Skeletal muscle satellite cell (primary cell): ENCODE results near the gene PRDM12.
"Not testable (repeated sequence)": the region's sequence is repeated elsewhere in the genome, so short reads cannot be mapped to it uniquely, and the experiment has no call there.

ENCODE experiments used
- H3K27me3 ChIP-seq: 2 replicates; pipeline ENCODE4 v1.7.0; 2013; ENCODE audit warnings: low read length; ENCODE audit not compliant: control insufficient read depth, insufficient read depth
- H3K36me3 ChIP-seq: 2 replicates; pipeline ENCODE4 v1.7.0; 2013; ENCODE audit warnings: mild to moderate bottlenecking, control low read depth, low read length; ENCODE audit not compliant: insufficient read depth
- H3K4me1 ChIP-seq: 2 replicates; pipeline ENCODE4 v1.7.0; 2013; ENCODE audit warnings: low read length; ENCODE audit not compliant: control insufficient read depth, insufficient read depth
- H3K4me2 ChIP-seq: 2 replicates; pipeline ENCODE4 v1.7.0; 2013; ENCODE audit warnings: mild to moderate bottlenecking, low read length
- H3K4me3 ChIP-seq: 2 replicates; pipeline ENCODE4 v1.7.0; 2013; ENCODE audit warnings: low read length
- H3K9ac ChIP-seq: 2 replicates; pipeline ENCODE4 v1.7.0; 2013; ENCODE audit warnings: mild to moderate bottlenecking, low read depth, low read length, moderate library complexity
- H3K9me3 ChIP-seq: replicated peaks from 2 replicates; pipeline ENCODE4 v1.7.0; 2013; ENCODE audit warnings: mild to moderate bottlenecking, control low read depth, low read length

Gene PRDM12

GRCh38 chr9:130685945-130686344 lies 21.6 kb downstream of the PRDM12 start:
- H3K9me3 ChIP-seq, H3K27me3 ChIP-seq, H3K4me2 ChIP-seq, H3K36me3 ChIP-seq, H3K4me3 ChIP-seq, H3K9ac ChIP-seq: not testable (repeated sequence)
- H3K4me1 ChIP-seq = peaks cover 18% of the 10 kb centered on the region

- Histone ChIP-seq H3K4me2 (no peak overlapping the region), H3K36me3 (no peaks in the 10 kb centered on the region), H3K4me3 (no peak overlapping the region), H3K4me1 (peaks cover 8% of the 10 kb centered on the region), H3K9me3 (peaks cover 6% of the 10 kb centered on the region), H3K27me3 (no peaks in the 10 kb centered on the region), H3K9ac (no peak overlapping the region)
These were observed 23.2 kb downstream of the PRDM12 start for GRCh38 chr9:130687615-130688014.

GRCh38 chr9:130688072-130688471 lies 23.7 kb downstream of the PRDM12 start:
- H3K4me2 ChIP-seq = no peak overlapping the region
- H3K36me3 ChIP-seq = no peaks in the 10 kb centered on the region
- H3K9me3 ChIP-seq = peaks cover 6% of the 10 kb centered on the region
- no peak overlapping the region for H3K4me3 ChIP-seq
- no peak overlapping the region for H3K9ac ChIP-seq
- peaks cover 11% of the 10 kb centered on the region for H3K4me1 ChIP-seq
- no peaks in the 10 kb centered on the region for H3K27me3 ChIP-seq

GRCh38 chr9:130689572-130689936 lies 25.2 kb downstream of the PRDM12 start:
- Histone ChIP-seq H3K27me3 (no peaks in the 10 kb centered on the region), H3K4me1 (peaks cover 13% of the 10 kb centered on the region), H3K4me3 (peak overlapping the region; percentile 60), H3K9ac (peak overlapping the region; percentile 6), H3K9me3 (peaks cover 6% of the 10 kb centered on the region), H3K4me2 (peak overlapping the region; percentile 78), H3K36me3 (no peaks in the 10 kb centered on the region)

- Histone ChIP-seq H3K36me3 (peaks cover 2% of the 10 kb centered on the region), H3K4me2 (peak overlapping the region; percentile 78), H3K4me1 (peaks cover 13% of the 10 kb centered on the region), H3K9ac (peak overlapping the region; percentile 42), H3K4me3 (peak overlapping the region; percentile 61), H3K9me3 (peaks cover 1% of the 10 kb centered on the region), H3K27me3 (no peaks in the 10 kb centered on the region)
These were observed 25.7 kb downstream of the PRDM12 start for GRCh38 chr9:130689937-130690700.

- H3K4me1 ChIP-seq = peaks cover 13% of the 10 kb centered on the region
- H3K9ac ChIP-seq = no peak overlapping the region
- peaks cover 19% of the 10 kb centered on the region for H3K36me3 ChIP-seq
- no peak overlapping the region for H3K4me3 ChIP-seq
- H3K4me2 ChIP-seq = no peak overlapping the region
- H3K9me3 ChIP-seq = no peaks in the 10 kb centered on the region
- no peaks in the 10 kb centered on the region for H3K27me3 ChIP-seq
These were observed 27.9 kb downstream of the PRDM12 start for GRCh38 chr9:130692321-130692720.

- no peaks in the 10 kb centered on the region for H3K9me3 ChIP-seq
- peak overlapping the region; percentile 66 for H3K4me3 ChIP-seq
- H3K9ac ChIP-seq = peak overlapping the region; percentile 88
- H3K36me3 ChIP-seq = peaks cover 23% of the 10 kb centered on the region
- no peaks in the 10 kb centered on the region for H3K27me3 ChIP-seq
- H3K4me1 ChIP-seq = peaks cover 14% of the 10 kb centered on the region
- peak overlapping the region; percentile 84 for H3K4me2 ChIP-seq
These were observed 28.7 kb downstream of the PRDM12 start for GRCh38 chr9:130693101-130693425.

GRCh38 chr9:130693426-130694191 lies 29.2 kb downstream of the PRDM12 start, which contains the start of gene EXOSC2:
TSS of gene EXOSC2 (plus strand) at chr9:130693780. CDS start at chr9:130693792, 12 bp downstream.
- Histone ChIP-seq H3K4me3 (peak within 1 kb of the TSS; percentile 91), H3K27me3 (no peaks in the 10 kb centered on the region), H3K9me3 (no peaks in the 10 kb centered on the region), H3K36me3 (peaks cover 27% of the 10 kb centered on the region), H3K4me1 (peaks cover 18% of the 10 kb centered on the region), H3K9ac (peak within 1 kb of the TSS; percentile 88), H3K4me2 (peak within 1 kb of the TSS; percentile 91)

GRCh38 chr9:130694205-130694604 lies 29.8 kb downstream of the PRDM12 start:
- Histone ChIP-seq H3K9ac (peak overlapping the region; percentile 88), H3K36me3 (peaks cover 32% of the 10 kb centered on the region), H3K27me3 (no peaks in the 10 kb centered on the region), H3K4me3 (peak overlapping the region; percentile 91), H3K9me3 (no peaks in the 10 kb centered on the region), H3K4me2 (peak overlapping the region; percentile 91), H3K4me1 (peaks cover 18% of the 10 kb centered on the region)

GRCh38 chr9:130696139-130696650 lies 31.8 kb downstream of the PRDM12 start:
- H3K36me3 ChIP-seq = peaks cover 42% of the 10 kb centered on the region

GRCh38 chr9:130696996-130697395 lies 32.6 kb downstream of the PRDM12 start:
- Histone ChIP-seq H3K4me1 (peaks cover 10% of the 10 kb centered on the region), H3K27me3 (no peaks in the 10 kb centered on the region), H3K4me2 (no peak overlapping the region), H3K36me3 (peaks cover 48% of the 10 kb centered on the region), H3K9me3 (no peaks in the 10 kb centered on the region), H3K4me3 (no peak overlapping the region), H3K9ac (no peak overlapping the region)

More at GRCh38 chr9:130696139-130696650, 31.8 kb downstream of the PRDM12 start:
- Histone ChIP-seq H3K4me1 (peaks cover 10% of the 10 kb centered on the region), H3K9me3 (no peaks in the 10 kb centered on the region), H3K27me3 (no peaks in the 10 kb centered on the region), H3K4me3 (no peak overlapping the region), H3K9ac (no peak overlapping the region), H3K4me2 (no peak overlapping the region)
